GM12878 (cell line): ENCODE measurements around the gene RBPJ. TPM values are rescaled to one million over a fixed set of nuclear protein-coding genes. Genes with fewer than 3 reads are reported as not detected.

Source experiments
- ATAC-seq: fragments of 200-7000 bp; cut with Tn5 transposase; 3 replicates; pipeline ENCODE4 v1.9.1; 2020; ENCODE audit warnings: mild to moderate bottlenecking, moderate library complexity
- BruUV-seq: library from RNA; stranded (reverse); fragments of 400-500 nt; replicated peaks from 2 replicates; lab custom pipeline; 2021; lab: Mats Ljungman, UMichigan
- CTCF ChIA-PET: fragments of 300-600 bp; sonication (Branson Sonifier 250); formaldehyde crosslinking; extraction: SDS; loops from one replicate; lab custom pipeline; 2021; ENCODE audit warnings: inconsistent platforms; lab: Yijun Ruan, JAX
- POLR2A ChIA-PET: fragments of 350-600 bp; formaldehyde crosslinking; extraction: SDS; loops from one replicate; lab custom pipeline; 2021; ENCODE audit warnings: inconsistent platforms; lab: Charles Lee
- RAD21 ChIA-PET: fragments of 300-600 bp; sonication (Branson Sonifier 250); formaldehyde crosslinking; loops from one replicate; lab custom pipeline; 2023; ENCODE audit warnings: antibody characterized with exemption; ENCODE audit not compliant: unreplicated experiment; lab: Charles Lee
- SMC1A ChIA-PET: fragments of 300-600 bp; sonication (Branson Sonifier 250); formaldehyde crosslinking; loops from one replicate; lab custom pipeline; 2023; ENCODE audit not compliant: unreplicated experiment, uncharacterized antibody; lab: Charles Lee
- DNase-seq: peaks from one replicate; pipeline ENCODE4 v3.0.0-alpha.2; 2011; ENCODE audit warnings: low read depth, low spot score
- FAIRE-seq: peaks from 3 replicates; lab custom pipeline; 2011; peaks lifted over from hg19 to GRCh38; lab: Jason Lieb, UNC
- H2AFZ ChIP-seq: 2 replicates; pipeline ENCODE4 v1.6.0; 2011; ENCODE audit warnings: low read depth, low read length, control low read depth; ENCODE audit not compliant: control insufficient read depth
- H3K27ac ChIP-seq: 2 replicates; pipeline ENCODE4 v1.5.1; 2011; ENCODE audit warnings: control low read depth; ENCODE audit not compliant: control insufficient read depth, insufficient read depth
- H3K27me3 ChIP-seq, 2 experiments: replicated peaks in 1 of 2; 2 replicates each; pipeline versions ENCODE4 v1.6.0 to v1.6.1; 2011; ENCODE audit warnings: low read length in 1 of 2; ENCODE audit not compliant: control insufficient read depth in 2 of 2, insufficient read depth in 2 of 2
- H3K36me3 ChIP-seq, 2 experiments: 2 replicates each; pipeline ENCODE4 v1.5.1; 2011; ENCODE audit warnings: low read length in 1 of 2; ENCODE audit not compliant: control insufficient read depth in 2 of 2, insufficient read depth in 2 of 2
- H3K4me1 ChIP-seq: 2 replicates; pipeline ENCODE4 v1.6.1; 2011; ENCODE audit warnings: mild to moderate bottlenecking, low read length, moderate library complexity, mixed read lengths; ENCODE audit not compliant: control insufficient read depth, insufficient read depth
- H3K4me2 ChIP-seq: 2 replicates; pipeline ENCODE4 v1.6.0; 2011; ENCODE audit warnings: control low read depth; ENCODE audit not compliant: control insufficient read depth, insufficient read depth
- H3K4me3 ChIP-seq: fragments of 200-600 bp; sonication (generic); 2 replicates; pipeline ENCODE4 v1.5.1; 2016
- H3K79me2 ChIP-seq: 2 replicates; pipeline ENCODE4 v1.6.0; 2011; ENCODE audit warnings: low read length; ENCODE audit not compliant: control insufficient read depth, insufficient read depth
- H3K9ac ChIP-seq: 2 replicates; pipeline ENCODE4 v1.8.0; 2011; ENCODE audit warnings: low read length, control low read depth, mixed read lengths; ENCODE audit not compliant: control insufficient read depth, insufficient read depth
- H3K9me3 ChIP-seq: replicated peaks from 3 replicates; pipeline ENCODE4 v1.5.1; 2011; ENCODE audit warnings: mild to moderate bottlenecking, low read length; ENCODE audit not compliant: control insufficient read depth, insufficient read depth
- H4K20me1 ChIP-seq: 2 replicates; pipeline ENCODE4 v1.6.0; 2011; ENCODE audit not compliant: control insufficient read depth, insufficient read depth
- ETV6 ChIP-seq, 2 experiments: fragments of 450-650 bp in 1 of 2; IDR thresholded peaks in 1 of 2; conservative IDR thresholded peaks in 1 of 2; 2 replicates each; pipeline ENCODE4 v1.6.1; 2014; ENCODE audit warnings: antibody characterized with exemption in 1 of 2, borderline replicate concordance in 1 of 2, low read depth in 1 of 2, mild to moderate bottlenecking in 1 of 2, moderate library complexity in 1 of 2
- IKZF2 ChIP-seq, 2 experiments: fragments of 450-650 bp; IDR thresholded peaks; 2 replicates each; pipeline ENCODE4 v1.6.1; 2017; ENCODE audit warnings: mild to moderate bottlenecking in 2 of 2, moderate library complexity in 2 of 2
- SMC3 ChIP-seq: IDR thresholded peaks from 2 replicates; pipeline ENCODE4 v1.6.1; 2011; ENCODE audit warnings: low read length, improper control_type of control experiment, borderline replicate concordance
- ZNF687 ChIP-seq: fragments of 450-650 bp; IDR thresholded peaks from 2 replicates; pipeline ENCODE4 v1.6.1; 2017; ENCODE audit warnings: mild to moderate bottlenecking, moderate library complexity
- WGBS: methylation state at CpG from one replicate; pipeline ENCODE4 v1.1.6; 2016; ENCODE audit warnings: low lambda C conversion rate; ENCODE audit not compliant: insufficient replicate concordance, insufficient coverage; ENCODE audit errors: missing lambda C conversion rate; 5-methylcytosine and 5-hydroxymethylcytosine counted together
- in situ Hi-C: fragments of 300-500 bp; cut with MboI; formaldehyde crosslinking; loops from 9 replicates; pipeline ENCODE4 v1.14.3; 2018; ENCODE audit warnings: mixed read lengths
- intact Hi-C: fragments of 100-400 bp; cut with micrococcal nuclease; formaldehyde crosslinking; loops from one replicate; pipeline ENCODE4 v1.14.2; 2022; ENCODE audit not compliant: unreplicated experiment
- polyA plus RNA-seq, 11 experiments: library from polyadenylated mRNA; depleted of rRNA in 4 of 11; unstranded in 6 of 11; stranded (reverse) in 5 of 11; fragments of >200 nt; fragmentation: Nextera tagmentation in 4 of 11; fragmentation: Illumina TruSeq in 1 of 11; extraction: Ambion mirVana in 4 of 11; extraction: Trizol in 1 of 11; gene quantifications; 1 replicate in 1 of 11; 2 replicates in 10 of 11; pipeline versions ENCODE4 v1.2.1 to v1.2.3, GENCODE V29; 2011 to 2016; ENCODE audit warnings: inconsistent platforms in 2 of 11, missing spikeins in 2 of 11, low read depth in 1 of 11
- total RNA-seq, 4 experiments: library from RNA; depleted of rRNA in 3 of 4; stranded (reverse); fragments of >200 nt in 3 of 4; fragmentation: Illumina TruSeq in 1 of 4; extraction: Trizol in 1 of 4; gene quantifications; 2 replicates each; pipeline versions ENCODE4 v1.2.1 to v1.2.3, GENCODE V29; 2013 to 2021

The RBPJ gene
- total and polyA plus RNA-seq, 10 of the 15 experiments (the other 5 are each of a cell fraction or from before 2014, with no cell fraction given): 24.5 to 87.6 (median 41.6) TPM

GRCh38 chr4:26484516-26484915, 163.7 kb downstream of the RBPJ start:
- whole genome bisulfite sequencing: 54% methylated on average over 5 of the region's 5 CpGs

More at GRCh38 chr4:26484516-26484915, 163.7 kb downstream of the RBPJ start:
- intact Hi-C loops: no loop called here
- no peaks in the 10 kb centered on the region for H3K9me3 ChIP-seq
- no peak overlapping the region for H3K4me3 ChIP-seq
- H3K27me3 ChIP-seq: peaks cover 2 to 5% of the 10 kb centered on the region in 2 experiments; a peak in 1 of 4 replicates
- RAD21 ChIA-PET: no interaction called here
- ATAC-seq: no peak
- no peaks in the 10 kb centered on the region for H3K36me3 ChIP-seq
- in situ Hi-C loops: no loop called here
- no peaks in the 10 kb centered on the region for H4K20me1 ChIP-seq
- no peak overlapping the region for H3K4me2 ChIP-seq
- DNase-seq: no peak
- POLR2A ChIA-PET: no interaction called here
- H3K79me2 ChIP-seq: no peaks in the 10 kb centered on the region
- no peak overlapping the region for H2AFZ ChIP-seq
- CTCF ChIA-PET: no interaction called here
- BruUV-seq: no TSS peak
- TF ChIP-seq ZNF687: no peak
- no peak for TF ChIP-seq IKZF2 (IDR thresholded peaks at IDR 0.05)
- no peak for TF ChIP-seq ETV6 (conservative IDR thresholded peaks at IDR 0.05 in 1 of 2, IDR thresholded peaks at IDR 0.05 in 1 of 2; ENCODE audit: borderline replicate concordance in 1 of 2, low read depth in 1 of 2)
- no peak for TF ChIP-seq SMC3
- no peak for FAIRE-seq
- H3K27ac ChIP-seq: no peak overlapping the region
- no peak overlapping the region for H3K9ac ChIP-seq
- no peaks in the 10 kb centered on the region for H3K4me1 ChIP-seq
- SMC1A ChIA-PET: no interaction called here

Other genes starting within 250 kb of the RBPJ start
- gene CCKAR, start 169.5 kb downstream of the RBPJ start, total RNA-seq (2014; rRNA removed): not detected in 2 replicates
- gene CCKAR, start 169.5 kb downstream of the RBPJ start, total RNA-seq (2014; rRNA removed; fragmentation: Illumina TruSeq; extraction: Trizol): not detected in 2 replicates
- gene CCKAR, start 169.5 kb downstream of the RBPJ start, total RNA-seq (2021): not detected in 2 replicates
- gene CCKAR, start 169.5 kb downstream of the RBPJ start, polyA plus RNA-seq (2011; rRNA removed): not detected in 2 replicates
- gene CCKAR, start 169.5 kb downstream of the RBPJ start, polyA plus RNA-seq (2014; fragmentation: Illumina TruSeq; extraction: Trizol): not detected in 2 replicates
- gene CCKAR, start 169.5 kb downstream of the RBPJ start, polyA plus RNA-seq (2014; fragmentation: Nextera tagmentation; extraction: Ambion mirVana): not detected
- gene CCKAR, start 169.5 kb downstream of the RBPJ start, polyA plus RNA-seq (2014; rRNA removed): not detected in 2 replicates
- not detected for gene CCKAR, start 169.5 kb downstream of the RBPJ start, polyA plus RNA-seq (2016; fragmentation: Nextera tagmentation; extraction: Ambion mirVana)